Sigmoid colon (tissue), 4 donors: ENCODE measurements around the gene ALDH1L1.

Experiments used
- EP300 ChIP-seq, 4 donors: sonication (generic); formaldehyde crosslinking; IDR thresholded peaks; one replicate each; pipeline ENCODE4 v1.6.1; 2017; ENCODE audit warnings: antibody characterized with exemption in 4 of 4
- POLR2A ChIP-seq, 2 donors: fragments of 450-650 bp; IDR thresholded peaks; one replicate each; pipeline ENCODE4 v1.6.1; 2016; ENCODE audit warnings: antibody characterized with exemption in 2 of 2, mild to moderate bottlenecking in 2 of 2, moderate library complexity in 2 of 2
- POLR2AphosphoS5 ChIP-seq, 4 donors: sonication (generic); formaldehyde crosslinking; IDR thresholded peaks; one replicate each; pipeline ENCODE4 v1.6.1; 2017; ENCODE audit warnings: antibody characterized with exemption in 4 of 4
- TF ChIP-seq, protein P1 (sequence below), 4 experiments: fragments of 450-650 bp in 3 of 4; fragments of 200-600 bp in 1 of 4; IDR thresholded peaks; one replicate each; pipeline ENCODE4 v1.5.1; 2016 to 2019; ENCODE audit warnings: antibody characterized with exemption in 4 of 4, mild to moderate bottlenecking in 3 of 4, moderate library complexity in 2 of 4

DNA sequence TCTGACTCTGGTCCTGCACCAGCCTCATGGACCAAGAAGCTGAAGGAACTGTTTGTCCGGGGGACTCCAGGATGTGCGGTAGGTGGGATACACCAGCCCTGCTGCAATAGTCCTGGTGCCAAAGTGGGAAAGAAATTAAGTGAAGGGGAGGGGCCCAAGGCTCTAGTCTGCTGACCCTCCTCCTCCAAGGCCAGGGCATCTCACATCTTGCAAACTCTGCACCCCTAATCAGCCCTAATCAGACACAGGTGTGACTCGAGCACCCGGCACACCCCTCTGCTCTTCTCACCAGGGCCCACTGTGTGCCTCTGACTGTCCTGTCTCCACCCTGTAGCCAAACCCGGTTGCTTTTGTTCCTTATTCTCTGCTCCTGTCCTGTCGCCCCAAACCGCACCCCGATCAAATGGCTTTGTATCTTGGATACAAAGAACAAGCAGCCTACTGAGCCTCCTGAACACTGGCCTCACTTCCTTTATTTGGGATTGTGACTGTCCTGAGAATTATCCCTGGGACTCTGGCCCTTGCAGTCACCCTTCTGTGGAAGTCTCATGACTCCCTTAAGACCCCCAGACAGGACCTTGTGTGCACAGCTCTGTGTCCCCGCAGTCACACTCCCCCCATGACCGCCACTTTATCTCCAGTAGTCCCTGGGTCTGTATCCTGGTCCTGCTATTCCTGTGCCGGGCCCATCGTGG is 69.8 kb downstream of the ALDH1L1 start:
- TF ChIP-seq POLR2A (IDR thresholded peaks at IDR 0.05) (no peak), POLR2AphosphoS5 (IDR thresholded peaks at IDR 0.05) (no peak), EP300 (IDR thresholded peaks at IDR 0.05) (no peak)
- TF ChIP-seq, protein P1, sequence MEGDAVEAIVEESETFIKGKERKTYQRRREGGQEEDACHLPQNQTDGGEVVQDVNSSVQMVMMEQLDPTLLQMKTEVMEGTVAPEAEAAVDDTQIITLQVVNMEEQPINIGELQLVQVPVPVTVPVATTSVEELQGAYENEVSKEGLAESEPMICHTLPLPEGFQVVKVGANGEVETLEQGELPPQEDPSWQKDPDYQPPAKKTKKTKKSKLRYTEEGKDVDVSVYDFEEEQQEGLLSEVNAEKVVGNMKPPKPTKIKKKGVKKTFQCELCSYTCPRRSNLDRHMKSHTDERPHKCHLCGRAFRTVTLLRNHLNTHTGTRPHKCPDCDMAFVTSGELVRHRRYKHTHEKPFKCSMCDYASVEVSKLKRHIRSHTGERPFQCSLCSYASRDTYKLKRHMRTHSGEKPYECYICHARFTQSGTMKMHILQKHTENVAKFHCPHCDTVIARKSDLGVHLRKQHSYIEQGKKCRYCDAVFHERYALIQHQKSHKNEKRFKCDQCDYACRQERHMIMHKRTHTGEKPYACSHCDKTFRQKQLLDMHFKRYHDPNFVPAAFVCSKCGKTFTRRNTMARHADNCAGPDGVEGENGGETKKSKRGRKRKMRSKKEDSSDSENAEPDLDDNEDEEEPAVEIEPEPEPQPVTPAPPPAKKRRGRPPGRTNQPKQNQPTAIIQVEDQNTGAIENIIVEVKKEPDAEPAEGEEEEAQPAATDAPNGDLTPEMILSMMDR (IDR thresholded peaks at IDR 0.05) = no peak
